CD4-positive, alpha-beta T cell treated with Interleukin-6 at 100 ng/mL for 8 hours (primary cell): ENCODE results near the gene TPP1.

ENCODE experiments used
- DNase-seq: peaks from one replicate; pipeline ENCODE4 v3.0.0-alpha.2; 2020; ENCODE audit warnings: mixed read lengths, low spot score

Gene TPP1

DNA sequence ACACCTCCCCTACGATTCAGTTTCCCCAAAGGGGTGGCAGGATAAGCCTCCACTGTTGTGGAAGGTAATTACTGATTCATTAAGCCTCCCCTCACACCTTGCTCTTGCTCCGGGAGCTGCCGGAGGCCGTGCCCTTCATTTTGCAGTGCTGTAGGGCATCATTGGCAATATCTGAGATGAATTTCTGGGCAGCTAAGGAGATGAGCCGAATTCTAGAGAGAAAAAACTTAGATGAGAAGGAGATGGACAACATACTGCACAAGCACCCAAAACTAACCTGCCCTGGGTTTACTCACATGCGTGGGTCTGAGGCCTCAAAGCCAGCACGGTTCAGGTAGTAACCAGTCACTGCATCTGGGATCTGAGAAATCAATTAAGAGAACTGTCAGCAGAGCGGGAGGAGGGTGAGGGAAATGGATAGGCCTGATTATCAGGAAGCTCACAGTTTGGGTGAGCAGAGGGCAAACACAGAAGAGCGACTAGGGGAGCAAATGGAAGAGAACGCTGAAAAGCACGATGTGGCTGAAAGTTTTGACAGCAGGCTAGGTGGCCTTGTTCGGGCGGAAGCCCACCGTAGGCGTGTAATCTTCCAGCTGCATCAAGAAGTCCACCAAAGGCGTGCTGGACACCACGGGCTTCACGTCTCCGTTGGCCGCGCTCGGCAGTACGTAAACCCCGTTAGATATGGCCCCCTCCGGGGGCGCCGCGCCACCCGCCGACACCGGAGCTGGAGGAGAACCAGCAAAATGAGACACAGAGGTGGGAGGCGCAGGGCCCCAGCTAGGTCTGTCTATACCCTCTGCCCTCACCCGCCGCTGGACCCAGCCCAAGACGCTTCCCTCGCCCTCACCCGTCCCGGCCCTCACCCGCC is 7.9 kb downstream of the TPP1 start:
- peak; percentile 13 for DNase-seq

DNA sequence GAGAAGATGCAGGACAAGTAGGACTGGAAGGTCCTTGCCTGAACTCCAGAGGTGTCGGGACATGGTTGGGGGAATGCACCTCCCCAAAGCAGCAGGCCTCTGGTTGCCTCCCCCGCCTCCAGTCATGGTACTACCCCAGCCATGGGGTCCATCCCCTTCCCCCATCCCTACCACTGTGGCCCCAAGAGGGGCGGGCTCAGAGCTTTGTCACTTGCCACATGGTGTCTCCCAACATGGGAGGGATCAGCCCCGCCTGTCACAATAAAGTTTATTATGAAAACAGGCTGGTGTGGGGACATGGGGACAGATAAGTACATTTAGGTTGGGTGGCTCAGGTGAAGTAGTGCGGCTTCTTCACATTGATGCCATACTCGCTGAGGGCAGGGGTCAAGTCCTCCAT is 8.6 kb downstream of the TPP1 start:
- no peak for DNase-seq

DNA sequence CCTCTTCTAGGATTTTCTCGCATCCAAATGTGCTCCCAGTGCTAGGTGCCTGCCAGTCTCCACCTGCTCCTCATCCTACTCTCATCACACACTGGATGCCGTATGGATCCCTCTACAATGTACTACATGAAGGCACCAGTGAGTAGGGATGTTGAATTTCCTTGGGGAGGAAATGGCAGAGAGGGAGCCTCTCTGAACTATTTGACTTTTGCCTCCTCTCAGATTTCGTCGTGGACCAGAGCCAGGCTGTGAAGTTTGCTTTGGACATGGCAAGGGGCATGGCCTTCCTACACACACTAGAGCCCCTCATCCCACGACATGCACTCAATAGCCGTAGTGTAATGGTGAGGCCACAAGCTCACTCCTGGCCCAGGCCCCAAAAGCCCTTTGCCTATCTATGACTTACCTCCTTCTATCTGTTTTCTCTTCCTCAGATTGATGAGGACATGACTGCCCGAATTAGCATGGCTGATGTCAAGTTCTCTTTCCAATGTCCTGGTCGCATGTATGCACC is 9.7 kb downstream of the TPP1 start:
- no peak for DNase-seq

DNA sequence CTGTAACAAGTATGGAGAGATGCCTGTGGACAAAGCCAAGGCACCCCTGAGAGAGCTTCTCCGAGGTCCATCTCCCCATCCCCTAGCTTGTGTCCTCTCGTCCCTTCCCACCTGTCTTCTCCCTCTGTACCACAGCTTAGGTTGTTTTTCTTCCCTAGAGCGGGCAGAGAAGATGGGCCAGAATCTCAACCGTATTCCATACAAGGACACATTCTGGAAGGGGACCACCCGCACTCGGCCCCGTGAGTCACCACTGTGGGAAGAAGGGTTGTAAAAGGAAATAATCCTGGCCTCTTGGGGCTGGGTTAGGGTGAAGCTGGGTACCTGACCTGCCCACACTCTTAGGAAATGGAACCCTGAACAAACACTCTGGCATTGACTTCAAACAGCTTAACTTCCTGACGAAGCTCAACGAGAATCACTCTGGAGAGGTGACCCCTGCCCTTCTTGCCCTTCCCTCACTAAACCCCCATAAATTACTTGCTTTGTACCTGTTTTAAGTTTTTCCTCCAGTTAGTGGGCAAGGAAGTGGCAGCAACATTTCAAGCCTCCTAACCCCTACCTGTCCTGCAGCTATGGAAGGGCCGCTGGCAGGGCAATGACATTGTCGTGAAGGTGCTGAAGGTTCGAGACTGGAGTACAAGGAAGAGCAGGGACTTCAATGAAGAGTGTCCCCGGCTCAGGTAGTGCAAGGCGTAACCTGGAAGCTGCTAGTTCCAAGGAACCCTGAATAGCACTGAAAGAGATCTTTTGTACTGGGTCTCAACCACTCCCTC is 10.3 kb downstream of the TPP1 start:
- DNase-seq, result no peak

- no peak for DNase-seq
Observed at GRCh38 chr11:6608011-6608410, 11.2 kb downstream of the TPP1 start.

- DNase-seq, result no peak
Observed at GRCh38 chr11:6607190-6607795, 11.9 kb downstream of the TPP1 start.

DNA sequence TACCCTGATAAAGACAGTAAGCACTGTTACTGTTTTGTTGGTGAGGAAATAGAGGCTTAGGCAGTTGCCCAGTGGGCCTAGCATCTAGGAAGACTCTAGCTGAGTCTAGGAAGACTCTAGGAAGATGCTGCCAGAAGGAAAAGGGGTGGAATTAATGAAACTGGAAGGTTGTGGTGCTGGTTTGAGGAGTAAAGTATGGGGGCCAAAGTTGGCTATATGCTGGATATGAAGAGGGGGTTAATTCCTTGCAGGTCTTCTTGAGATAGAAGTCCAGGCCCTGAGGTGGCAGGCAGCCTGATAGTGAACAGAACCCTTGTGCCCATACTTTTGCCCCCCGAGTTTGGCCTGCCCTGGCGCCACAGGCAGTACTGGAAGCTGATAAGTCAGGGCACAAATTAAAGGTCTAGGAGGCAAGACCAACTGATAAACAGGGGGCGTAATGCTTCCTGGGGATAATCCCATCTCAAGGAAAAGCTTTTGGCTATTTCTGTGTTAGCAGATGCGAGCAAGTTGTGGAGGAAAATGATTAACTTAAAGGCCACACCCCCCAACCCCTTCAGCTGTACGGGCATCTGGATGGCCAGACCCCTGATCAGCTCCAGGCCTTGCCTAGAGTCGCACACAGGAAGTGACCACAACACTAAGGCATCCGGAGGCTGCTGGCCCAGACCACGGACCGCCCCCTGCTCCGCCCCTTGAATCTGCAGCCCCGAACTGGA is 12.6 kb downstream of the TPP1 start:
- peak; percentile 42 for DNase-seq

DNA sequence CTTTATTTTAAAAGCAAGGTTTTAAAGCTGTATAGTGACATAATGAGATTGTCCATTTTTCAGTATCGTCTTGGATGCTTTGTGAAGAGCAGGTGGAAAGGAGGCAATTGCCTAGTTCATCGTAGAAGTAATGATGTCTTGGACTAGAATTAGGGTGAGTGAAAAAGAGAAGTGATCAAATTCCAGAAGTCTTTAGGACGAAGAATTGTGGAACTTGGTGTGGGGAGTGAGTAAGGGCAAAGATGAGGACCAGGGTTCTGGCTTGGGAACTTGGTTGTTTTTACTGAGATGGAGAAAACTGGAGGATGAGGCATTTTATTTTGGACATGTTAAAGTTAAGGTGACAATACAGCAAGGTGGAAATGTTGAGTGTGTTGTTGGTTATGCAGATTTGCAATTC is 14.4 kb downstream of the TPP1 start:
- no peak for DNase-seq

DNA sequence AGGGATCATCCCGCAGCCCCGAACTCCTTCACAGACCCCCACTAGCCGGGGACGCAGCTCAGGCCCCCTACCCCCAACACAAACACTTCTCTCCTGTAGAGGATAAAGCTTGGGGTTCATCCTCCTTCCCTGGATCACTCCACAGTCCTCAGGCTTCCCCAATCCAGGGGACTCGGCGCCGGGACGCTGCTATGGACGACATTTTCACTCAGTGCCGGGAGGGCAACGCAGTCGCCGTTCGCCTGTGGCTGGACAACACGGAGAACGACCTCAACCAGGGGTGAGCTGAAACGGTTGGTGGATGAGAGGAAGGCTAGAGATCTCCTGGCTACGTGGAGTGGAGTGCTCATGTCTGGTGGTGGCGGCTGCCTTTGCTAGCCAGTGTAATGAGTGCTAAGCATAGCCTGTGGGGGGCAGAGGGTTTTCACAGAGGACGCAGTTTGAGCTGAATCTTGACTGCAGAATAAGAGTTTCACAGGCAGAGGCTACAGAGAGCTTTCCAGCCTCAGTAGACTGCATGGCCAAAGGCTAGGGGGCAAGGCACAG is 15.1 kb downstream of the TPP1 start:
- peak; percentile 67 for DNase-seq

DNA sequence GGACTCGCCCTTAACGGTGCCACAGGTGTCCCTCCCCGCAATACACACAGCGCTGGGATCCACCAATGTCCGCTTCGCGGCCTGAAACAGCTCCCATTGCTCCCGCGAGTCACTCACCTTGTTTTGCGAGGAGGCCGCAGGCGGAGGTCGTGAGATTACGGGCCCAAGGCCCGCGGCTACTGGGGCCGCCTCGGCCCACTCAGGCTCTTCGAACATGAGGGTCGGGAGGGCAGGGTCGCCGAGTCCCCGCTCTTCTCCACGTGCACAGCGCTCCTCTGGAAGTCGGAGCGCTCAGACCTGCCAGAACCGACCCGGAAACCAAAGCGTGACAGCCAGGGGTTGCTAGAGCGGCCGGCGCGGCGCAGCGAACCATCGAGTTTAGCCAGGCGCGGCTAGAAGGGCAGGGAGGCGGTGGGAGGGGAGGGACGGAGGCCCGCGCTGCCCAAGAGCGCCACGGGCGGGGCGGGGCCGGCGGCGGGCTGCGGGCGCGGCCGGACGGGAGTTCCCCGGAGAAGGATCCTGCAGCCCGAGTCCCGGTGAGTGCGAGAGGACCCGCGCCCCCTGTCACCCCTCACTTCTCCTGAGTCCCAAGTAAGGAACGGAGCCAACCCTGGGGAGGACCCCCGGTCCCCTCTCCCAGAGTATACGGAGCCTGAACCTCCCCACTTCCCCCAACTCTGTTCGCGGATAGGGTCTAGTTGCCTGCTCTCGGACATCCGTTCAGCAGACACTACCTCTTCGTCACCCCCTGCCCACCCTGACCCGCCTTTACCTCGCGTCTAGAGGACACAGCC is 15.7 kb downstream of the TPP1 start, which contains the start of the genes ILK and RRP8:
Gene ILK (plus strand): TSS at position 488 of the 794 bp plus-strand sequence. CDS start 498 bp downstream, outside the sequence.
Gene RRP8 (minus strand): TSS at position 330 of the 794 bp plus-strand sequence. CDS start 114 bp downstream, at position 216.
- DNase-seq, result peak; percentile 85

GRCh38 chr11:6602096-6602940 is 16.9 kb downstream of the TPP1 start:
- DNase-seq, result no peak

- DNase-seq, result no peak
Observed at GRCh38 chr11:6601041-6601461, 18.2 kb downstream of the TPP1 start.

DNA sequence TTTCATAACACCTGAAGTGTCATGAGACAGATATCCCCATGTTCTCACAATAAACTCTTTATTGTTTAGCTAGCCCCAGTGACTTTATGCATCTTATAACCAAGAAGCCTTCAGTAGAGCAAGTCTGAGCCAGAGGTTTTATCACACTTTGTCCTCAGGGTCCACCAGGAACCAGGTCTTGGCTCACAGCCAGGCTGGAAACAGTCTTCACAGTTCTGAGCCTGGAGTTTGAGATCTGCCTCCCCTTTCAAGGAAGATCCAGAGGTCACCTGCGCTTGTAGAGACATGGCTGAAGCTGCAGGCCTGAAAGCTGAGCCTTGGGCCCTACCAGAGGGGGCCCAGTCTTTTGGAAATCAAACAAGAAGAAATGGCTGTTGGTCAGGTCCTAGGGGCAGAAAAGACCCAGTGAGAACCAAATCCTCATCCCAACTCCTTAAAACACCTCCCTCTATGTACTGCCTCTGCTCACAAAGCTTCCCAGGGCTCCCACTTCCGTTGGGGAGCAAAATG is 19.3 kb downstream of the TPP1 start:
- DNase-seq, result no peak

DNA sequence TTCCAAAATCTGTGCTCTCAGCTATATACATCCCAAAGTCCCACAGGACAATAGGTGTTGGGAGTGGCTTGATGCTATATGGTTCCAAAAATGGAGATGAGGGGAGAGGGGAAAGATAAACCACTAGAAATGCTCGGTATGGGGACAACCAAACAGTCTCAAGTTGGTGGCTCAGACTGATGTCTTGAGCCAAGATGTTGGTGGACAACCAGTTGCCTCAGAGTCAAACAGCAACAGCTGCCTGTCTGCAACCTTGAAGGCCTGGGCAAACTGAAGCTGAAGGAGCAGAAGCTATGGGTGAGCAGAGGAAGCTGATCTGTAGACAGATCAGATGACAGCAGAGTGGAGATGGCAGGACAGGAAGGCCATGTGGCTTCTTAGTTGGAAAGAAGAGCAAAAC is 19.8 kb downstream of the TPP1 start:
- DNase-seq, result no peak

DNA sequence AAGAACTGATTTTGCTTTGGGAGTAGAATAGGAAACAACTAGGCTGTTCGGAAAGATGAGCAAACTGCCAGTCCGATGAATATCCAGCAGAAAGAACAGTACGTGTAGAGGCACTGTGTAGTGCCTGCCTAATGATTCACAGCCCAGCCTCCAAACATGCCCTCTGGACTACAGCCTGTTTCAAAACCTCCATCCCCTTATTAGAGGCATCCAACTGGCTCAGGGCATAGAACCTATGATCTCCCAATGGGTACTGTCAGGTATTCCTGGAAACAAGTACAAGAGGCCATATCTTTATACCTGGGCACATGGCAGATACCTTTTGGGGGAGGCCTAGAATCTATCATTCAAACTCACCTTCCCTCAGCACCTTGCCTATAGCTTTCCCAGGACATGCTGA is 20.7 kb downstream of the TPP1 start:
- no peak for DNase-seq

- no peak for DNase-seq
Observed at GRCh38 chr11:6596239-6596877, 22.9 kb downstream of the TPP1 start.

- no peak for DNase-seq
Observed at GRCh38 chr11:6594142-6594768, 25.0 kb downstream of the TPP1 start.

- DNase-seq, result no peak
Observed at GRCh38 chr11:6588018-6588417, 31.2 kb downstream of the TPP1 start.
